IPS-NIHi7 (cell line): Measurements from ENCODE around the gene DACT1.
"Not testable (repeated sequence)": the region's sequence is repeated elsewhere in the genome, so short reads cannot be mapped to it uniquely, and the experiment has no call there.

Source experiments
- DNase-seq: peaks from one replicate; pipeline ENCODE4 v3.0.0; 2012; ENCODE audit warnings: mixed read lengths; ENCODE audit errors: extremely low spot score

DACT1 gene, protein sequence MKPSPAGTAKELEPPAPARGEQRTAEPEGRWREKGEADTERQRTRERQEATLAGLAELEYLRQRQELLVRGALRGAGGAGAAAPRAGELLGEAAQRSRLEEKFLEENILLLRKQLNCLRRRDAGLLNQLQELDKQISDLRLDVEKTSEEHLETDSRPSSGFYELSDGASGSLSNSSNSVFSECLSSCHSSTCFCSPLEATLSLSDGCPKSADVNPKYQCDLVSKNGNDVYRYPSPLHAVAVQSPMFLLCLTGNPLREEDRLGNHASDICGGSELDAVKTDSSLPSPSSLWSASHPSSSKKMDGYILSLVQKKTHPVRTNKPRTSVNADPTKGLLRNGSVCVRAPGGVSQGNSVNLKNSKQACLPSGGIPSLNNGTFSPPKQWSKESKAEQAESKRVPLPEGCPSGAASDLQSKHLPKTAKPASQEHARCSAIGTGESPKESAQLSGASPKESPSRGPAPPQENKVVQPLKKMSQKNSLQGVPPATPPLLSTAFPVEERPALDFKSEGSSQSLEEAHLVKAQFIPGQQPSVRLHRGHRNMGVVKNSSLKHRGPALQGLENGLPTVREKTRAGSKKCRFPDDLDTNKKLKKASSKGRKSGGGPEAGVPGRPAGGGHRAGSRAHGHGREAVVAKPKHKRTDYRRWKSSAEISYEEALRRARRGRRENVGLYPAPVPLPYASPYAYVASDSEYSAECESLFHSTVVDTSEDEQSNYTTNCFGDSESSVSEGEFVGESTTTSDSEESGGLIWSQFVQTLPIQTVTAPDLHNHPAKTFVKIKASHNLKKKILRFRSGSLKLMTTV

DNA sequence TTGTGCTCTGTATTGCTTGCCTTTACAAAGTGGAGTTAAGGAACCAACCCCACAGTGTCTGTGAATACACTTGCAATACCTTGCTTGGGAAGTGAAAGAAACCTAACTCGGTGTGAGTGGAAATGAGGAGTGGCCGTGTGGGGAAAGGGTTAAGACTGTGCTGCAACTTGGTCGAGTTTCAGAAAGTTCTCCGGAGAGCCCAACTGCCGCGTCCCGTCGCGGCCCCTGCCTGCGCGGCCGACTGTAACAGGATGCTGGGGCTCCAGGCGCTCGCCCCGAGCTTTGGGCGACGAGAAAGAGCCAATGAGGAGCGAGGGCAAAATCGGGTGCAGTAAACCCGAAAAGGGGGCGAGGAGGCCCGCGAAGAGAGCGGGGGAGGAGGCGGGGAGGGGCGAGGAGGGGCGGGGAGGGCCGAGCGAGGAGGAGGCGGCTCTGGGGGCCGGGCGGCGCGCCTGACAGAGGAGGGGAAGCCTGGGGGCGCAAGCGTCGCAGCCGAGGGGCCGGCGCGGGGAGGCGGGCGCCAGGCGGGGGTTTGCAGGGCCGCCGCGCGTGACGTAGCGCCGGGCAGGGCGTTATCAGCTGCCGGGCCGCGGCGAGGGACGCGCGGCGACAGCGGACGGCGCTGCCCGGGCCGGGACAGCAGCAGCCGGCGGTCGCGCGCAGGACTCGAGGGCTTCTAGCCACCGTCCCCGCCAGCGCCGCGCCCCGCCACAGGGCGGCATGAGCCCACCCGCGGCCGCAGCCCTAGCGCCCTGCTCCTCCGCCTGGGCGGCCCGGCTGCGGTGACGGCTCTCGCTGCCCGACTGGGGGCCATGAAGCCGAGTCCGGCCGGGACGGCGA lies at the start of gene DACT1:
TSS of gene DACT1 (plus strand) at position 572 of the 840 bp plus-strand sequence. CDS start at position 813, 241 bp downstream.
- peak; percentile 71 for DNase-seq

DNA sequence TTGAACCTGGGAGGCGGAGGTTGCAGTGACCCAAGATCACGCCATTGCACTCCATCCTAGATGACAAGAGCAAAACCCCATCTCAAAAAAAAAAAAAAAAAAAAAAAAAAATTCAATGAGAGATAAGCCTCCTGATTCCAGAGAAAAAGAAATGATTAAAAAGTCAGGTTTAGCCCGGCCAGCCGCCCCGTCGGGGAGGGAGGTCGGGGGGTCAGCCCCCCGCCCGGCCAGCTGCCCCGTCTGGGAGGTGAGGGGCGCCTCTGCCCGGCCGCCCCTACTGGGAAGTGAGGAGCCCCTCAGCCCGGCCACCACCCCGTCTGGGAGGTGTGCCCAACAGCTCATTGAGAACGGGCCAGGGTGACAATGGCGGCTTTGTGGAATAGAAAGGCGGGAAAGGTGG lies 49.4 kb upstream of the DACT1 start:
- DNase-seq, result not testable (repeated sequence)

DNA sequence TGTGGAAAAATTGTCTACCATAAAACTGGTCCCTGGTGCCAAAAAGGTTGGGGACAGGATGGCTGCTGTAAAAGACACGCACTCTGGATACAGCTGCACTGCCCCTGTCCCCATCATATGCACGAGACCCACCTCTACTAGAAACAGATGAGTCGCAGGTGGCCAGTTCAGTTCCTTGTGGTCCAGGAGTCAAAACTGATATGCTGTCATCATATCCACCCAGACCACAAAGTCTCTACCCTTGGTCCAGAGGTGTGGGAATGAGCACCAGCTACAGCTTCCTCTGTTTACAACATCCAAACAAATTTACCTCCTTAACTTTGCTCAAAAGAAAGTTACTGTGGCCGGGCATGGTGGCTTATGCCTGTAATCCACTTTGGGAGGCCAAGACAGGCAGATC lies 43.8 kb upstream of the DACT1 start:
- no peak for DNase-seq

DNA sequence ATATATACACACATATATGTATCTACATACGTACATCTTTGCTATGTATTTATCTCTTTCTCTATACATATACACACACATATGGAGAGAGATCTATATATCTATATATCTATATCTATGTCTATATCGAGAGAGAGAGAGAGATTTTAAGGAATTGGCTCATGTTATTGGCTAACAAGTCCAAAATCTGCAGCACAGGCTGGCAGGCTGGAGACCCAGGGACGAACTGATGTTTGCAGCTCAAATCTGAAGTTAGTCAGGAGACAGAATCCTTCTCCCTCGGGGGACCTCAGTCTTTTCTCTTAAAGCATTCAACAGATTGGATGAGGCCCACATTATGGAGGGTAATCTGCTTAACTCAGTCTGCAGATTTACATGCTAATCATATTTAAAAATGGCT lies 40.7 kb upstream of the DACT1 start:
- DNase-seq, result no peak

DNA sequence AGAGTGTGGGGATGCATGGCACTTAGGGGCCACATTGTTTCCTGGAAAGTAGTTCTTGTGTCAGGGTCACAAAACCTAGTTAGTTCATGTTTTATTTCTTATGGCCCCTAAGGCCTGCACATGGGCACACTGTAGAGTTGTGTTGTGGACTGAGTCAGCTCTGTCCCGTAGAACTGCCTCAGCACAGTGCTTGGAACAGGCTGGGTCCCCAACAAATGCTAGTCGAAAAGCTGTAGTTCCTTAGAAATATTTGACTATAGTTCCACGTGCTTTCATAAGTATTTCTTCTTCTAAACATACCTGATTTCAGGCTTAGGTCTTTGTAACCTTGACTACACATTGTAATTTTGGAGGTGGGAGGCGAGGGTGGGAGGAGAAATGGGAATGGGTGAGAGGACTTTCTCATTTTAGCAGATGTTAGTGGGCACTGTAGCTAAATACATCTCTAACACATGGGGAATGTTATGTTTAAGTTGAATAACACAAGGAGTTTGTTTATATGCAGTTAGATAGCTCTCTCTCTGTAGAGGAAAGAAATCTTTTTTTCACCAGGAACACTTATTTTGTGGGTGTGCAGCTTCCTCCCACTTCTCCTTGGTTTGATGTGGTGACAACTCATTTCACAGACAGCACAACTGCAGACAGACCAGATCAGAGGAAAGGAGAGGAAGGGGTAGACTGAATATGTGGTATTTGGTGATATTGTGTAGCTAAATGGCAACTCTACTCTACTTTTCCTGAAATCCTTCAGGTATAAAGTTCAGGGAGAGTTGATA lies 39.5 kb upstream of the DACT1 start:
- no peak for DNase-seq

DNA sequence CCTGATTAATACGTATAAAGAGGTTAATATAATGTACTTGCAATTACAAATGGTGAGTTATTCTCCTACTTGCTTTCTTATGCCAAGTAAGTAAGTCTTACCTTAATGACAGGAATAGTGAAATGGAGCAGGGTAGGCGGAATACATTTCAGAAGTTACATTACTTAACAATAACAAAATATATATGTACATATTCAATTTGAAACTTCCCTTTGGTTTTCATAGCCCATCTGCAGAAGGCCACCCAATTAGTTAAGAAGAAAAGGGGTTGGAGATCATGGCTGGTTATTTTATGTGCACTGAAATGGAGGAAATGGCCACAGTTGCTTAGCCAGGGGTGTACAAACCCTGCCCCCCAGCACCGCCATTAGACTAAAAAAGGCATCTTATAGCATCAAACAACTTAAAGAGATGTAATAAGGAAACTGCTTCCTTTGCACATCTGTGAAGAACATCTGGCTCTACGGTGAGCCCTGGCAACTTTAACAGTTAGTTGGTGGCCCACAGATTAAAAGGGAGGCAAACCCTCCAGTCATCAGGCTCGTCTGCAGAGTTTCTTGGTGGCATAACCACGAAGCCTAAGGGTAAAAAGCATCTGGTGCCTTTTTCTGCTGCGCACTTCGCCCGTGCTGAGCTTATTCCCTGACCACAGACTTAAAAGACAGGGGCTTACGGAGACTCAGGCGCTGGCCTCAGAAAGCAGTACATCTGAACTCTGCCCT lies 38.8 kb upstream of the DACT1 start:
- DNase-seq, result no peak

DNA sequence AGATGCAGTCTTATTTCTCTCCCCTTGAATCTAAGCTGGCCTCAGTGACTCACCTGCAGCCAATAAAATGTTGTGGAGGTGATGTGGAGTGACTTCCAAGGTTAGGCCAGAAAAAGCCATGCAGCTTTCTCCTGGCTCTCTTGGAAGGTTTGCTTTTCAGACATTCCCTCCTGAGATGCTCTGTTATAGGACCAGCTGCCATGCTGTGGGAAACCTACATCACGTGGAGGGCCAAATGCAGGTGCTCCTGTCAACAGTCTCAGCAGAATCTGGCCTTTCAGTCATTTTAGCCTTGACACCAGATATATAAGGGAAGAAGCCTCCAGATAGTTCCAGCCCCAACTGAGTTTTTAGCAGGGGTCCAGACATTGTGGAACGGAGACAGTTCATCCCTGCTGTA lies 38.1 kb upstream of the DACT1 start:
- DNase-seq, result no peak

DNA sequence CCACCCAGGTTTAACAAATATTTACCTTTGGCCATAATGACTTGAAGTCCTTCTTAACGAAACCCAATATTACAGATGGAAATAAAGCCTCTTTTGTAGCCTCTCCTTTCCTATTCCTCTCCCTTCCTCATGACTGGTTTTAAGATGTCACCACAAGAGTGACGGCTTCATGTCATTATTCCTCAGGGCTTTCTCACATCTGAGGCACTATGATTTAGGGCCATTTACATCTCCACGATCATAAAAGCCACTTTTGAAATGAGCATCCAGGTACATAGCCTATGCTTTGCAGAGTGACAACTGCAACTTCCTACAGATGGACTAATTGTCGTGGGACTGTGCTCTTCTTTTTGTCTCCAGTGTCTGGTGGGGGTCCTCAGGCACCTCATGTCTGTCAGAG lies 32.3 kb upstream of the DACT1 start:
- DNase-seq, result no peak

DNA sequence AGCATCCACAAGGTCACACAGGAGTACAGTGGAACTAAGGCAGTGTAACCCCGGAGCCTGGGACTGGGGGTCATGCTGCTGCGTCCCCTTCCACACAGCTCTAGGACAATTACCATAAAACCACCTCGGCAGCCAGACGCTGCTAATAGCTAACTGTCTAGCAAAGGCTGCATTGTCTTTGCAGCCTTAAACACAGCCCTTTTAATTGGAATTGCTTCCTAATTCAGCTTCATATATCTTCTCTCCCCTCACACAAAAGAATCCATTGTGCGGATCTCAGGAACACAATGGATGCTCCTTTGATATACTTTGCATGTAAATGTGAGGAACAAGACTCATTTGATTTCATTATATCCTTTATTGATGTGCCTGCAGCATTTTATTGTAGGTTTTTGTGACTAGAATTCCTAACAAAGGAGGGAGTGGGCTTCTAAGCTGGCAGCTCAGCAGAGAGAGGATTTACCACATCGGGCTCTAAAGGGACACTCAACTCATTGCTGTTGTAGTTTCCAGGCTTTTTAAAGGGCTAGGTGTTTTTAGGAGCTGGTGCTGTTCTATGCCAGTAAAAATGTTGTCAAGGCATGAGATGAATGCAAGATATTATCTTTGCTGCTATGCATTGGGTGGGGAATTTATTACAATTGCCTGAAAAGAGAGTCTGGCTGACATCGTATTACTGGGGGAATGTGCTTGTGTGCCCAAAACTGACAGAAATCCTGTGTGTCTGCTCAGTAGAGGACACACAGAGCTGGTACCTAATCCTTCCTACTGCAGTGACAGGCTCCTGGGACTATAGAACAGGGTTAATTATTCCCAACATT lies 30.4 kb upstream of the DACT1 start:
- no peak for DNase-seq

DNA sequence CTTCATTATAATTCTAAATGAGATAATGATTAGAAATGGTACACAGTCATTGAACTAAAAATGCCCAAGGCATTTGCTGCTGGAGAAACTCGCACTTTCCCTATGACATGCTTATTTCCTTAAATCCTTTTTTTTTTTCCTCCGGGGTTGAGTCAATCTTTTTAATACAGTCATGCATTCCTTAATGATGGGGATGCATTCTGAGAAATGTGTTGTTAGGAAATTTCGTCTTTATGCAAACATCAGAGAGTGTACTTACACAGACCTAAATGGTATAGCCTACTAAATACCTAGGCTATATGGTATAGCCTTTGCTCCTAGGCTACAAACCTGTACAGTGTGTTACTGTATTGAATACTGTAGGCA lies 29.8 kb upstream of the DACT1 start:
- no peak for DNase-seq

DNA sequence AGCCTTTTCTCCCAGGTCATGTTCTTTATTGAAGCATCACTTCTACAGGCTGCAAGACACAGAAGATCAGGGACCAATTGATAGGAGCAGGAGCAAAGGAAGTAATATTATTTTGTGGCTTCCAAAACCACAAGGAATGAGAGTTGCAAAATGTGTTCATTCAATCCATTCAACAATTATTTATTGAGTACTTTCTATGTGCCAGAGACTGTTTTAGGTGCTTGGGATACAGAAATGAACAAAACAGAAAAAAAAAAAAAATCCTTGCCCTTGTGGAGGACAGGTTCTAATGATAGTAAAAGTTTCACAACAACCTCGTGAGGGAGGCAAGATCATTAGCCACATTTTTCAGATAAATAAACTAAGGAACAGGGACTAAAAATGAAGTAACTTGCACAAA lies 20.1 kb upstream of the DACT1 start:
- no peak for DNase-seq

DNA sequence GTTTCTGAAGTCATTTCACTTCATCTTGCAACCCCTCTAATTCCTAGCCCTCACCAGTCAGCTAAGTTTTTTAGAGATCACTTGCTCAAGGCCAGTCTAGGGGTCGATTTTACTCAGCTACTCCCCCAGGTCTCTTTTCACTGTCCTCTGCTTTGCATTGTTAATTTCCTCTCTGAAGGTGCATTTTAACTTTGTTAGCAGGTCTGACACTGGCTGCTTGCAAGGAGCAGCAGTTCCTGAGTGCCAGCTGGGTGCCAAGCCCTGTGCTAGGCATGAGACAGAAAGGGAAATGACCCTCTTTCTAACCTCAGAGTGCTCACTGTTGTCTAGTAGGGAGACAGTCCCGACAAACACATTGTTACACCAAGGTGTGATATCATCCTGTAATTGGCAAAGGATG lies 17.8 kb upstream of the DACT1 start:
- DNase-seq, result no peak

DNA sequence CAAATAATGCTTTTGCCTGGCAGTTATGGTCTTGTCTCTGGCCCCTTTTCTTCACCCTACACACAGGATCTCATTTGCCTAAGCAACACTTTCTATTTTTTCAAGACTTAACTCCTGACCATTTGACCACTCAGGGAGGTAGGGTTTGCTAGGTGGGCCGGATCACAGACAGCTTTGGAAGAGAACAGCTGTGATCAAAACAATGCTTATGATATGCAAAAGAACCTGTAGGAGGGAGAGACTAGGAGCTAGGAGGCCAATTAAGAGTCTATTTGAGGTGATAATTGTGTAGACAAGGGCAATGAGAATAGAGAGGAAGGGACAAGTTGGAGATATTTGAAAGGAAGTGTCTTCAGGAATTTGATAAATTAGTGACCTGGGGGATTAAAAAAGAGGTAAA lies 12.3 kb upstream of the DACT1 start:
- peak; percentile 53 for DNase-seq

DNA sequence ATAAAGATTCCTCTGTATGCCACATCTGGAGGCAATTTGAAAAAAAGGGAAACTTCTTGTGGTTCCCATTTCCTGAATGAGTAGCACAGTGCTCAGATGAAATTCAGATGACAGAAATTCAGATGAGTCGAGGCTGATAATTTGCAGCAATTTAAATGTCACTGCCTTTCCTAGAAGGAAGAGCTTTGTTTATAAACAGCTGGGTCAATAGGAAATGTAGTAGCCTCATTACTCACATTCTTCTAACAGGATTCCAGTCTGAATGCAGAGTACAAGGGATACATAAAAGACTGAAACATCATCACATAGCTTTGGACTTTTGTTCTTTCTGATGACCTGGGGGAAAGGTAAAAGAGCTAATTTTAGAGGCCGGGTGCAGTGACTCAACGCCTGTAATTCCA lies 11.3 kb upstream of the DACT1 start:
- no peak for DNase-seq

DNA sequence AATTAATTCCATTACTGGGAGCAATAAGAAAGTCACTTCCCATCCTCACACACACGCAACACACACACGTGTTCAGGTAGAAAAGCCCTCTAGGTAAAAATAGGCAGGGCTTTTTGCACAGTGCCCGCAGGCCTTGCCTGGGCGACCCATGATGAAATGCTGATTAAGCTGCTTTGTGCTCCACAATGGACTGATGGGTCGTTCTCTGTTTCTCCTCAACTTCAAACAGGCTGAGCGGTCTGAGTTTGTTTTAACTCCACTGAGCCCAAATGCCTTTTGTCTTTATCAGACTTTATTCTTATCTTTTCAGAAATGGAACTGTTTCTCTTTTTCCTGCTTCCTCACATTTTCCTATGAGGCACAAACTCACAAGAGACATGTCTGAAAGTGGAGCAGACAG lies 9.4 kb upstream of the DACT1 start:
- DNase-seq, result no peak

DNA sequence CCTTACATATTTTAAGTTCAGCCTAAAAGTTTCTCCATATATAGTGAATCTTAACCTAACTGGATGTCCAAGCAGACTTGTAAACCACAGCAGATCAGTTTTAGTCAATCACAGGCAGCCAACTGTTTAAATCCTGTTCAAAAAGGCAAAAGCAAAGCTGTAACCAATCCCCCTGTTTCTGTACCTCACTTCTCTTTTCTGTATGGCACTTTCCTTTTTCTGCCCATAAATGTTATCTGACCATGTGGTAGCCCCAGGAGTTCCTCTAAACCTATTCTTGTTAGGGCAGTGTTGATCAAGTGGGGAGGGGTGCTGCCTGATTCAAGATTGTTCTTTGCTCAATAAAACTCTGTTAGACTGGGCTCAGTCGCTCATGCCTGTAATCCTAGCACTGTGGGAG lies 8.5 kb upstream of the DACT1 start:
- no peak for DNase-seq

DNA sequence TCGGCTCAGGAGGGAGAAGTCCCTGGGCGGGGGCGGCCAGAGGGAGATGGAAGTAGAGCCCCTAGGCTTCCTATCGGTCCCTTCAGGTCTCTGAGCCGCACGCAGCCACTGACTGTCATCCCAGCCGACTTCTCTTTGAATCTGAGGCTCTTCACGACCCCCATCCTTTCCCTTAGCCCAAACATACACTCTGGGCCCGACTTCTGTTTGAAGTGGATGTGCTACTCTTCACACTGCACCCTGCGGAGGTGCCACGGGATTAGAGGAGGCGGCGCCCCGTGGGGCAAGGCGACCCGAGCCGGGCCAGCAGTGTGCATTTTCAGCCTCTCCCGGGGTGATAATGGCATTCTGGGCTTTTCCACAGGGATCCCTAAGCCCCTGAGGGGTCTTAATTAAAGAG lies 6.0 kb upstream of the DACT1 start:
- no peak for DNase-seq

DNA sequence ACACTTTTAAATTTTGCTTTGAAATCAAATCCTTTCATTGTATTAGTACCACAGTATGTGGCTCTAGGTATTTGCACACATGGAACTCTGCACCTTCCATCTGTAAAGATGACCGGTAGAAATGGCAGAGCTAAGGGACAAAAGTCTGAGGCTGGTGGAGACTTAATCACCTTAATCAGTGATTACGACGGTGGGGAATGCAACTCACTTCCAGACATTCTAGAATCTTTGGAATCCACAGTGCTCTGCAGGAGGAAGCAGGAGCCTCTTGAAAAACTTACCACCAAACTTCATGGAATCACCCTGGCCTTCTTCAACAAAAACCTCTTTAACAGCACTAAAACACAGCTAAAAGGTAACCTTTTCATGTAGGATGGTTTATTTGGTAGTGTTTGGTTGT lies 3.9 kb upstream of the DACT1 start:
- no peak for DNase-seq

DNA sequence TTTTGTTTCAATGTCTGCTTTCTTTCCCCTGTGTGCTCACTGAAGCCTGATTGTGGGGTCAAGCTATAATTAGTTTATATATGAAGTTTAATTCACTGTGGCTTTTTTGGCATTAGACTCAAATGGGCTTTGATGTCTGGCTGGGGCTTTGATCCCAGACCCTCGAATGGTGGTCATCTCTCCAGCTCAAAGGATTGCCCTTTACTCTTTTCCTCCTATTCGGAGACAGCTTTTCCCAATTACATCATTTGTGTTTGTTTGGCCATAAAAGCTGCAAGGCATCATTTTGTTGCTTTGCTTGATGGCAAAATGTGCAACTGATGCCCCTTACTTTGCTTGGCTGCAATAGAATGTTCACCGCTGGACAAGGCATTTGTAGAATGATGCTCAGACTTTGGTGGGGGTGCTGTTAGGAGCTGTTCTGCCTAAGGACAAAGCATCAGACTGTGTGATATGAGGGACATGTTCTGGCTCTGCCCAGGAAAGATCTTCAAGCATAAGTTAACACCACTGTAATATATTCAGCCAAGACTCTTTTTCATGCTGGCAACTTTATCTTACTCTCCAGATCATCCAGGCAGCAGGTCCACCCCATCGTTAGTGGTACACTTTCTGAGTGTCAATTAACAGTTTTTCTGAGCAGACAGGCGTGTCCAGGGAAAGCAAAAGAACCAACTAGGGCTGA lies 3.2 kb upstream of the DACT1 start:
- DNase-seq, result no peak
